Skeletal muscle tissue (tissue), 4 donors: ENCODE results near the gene HFE. TPM values are rescaled to one million over a fixed set of nuclear protein-coding genes. Genes with fewer than 3 reads are reported as not detected.

Experiments
- H3K27ac ChIP-seq: one replicate; pipeline ENCODE4 v1.7.0; 2013; ENCODE audit warnings: mild to moderate bottlenecking, low read depth, low read length, inconsistent platforms
- H3K27me3 ChIP-seq, 3 donors: one replicate each; pipeline ENCODE4 v1.7.0; 2013; ENCODE audit warnings: low read length in 3 of 3; ENCODE audit not compliant: control insufficient read depth in 3 of 3, insufficient read depth in 3 of 3
- H3K36me3 ChIP-seq, 3 donors: one replicate each; pipeline ENCODE4 v1.7.0; 2013; ENCODE audit warnings: low read length in 3 of 3; ENCODE audit not compliant: control insufficient read depth in 3 of 3, insufficient read depth in 3 of 3
- H3K4me1 ChIP-seq, 3 donors: one replicate each; pipeline ENCODE4 v1.7.0; 2013; ENCODE audit warnings: low read length in 3 of 3, mild to moderate bottlenecking in 3 of 3; ENCODE audit not compliant: control insufficient read depth in 3 of 3, insufficient read depth in 3 of 3
- H3K4me3 ChIP-seq, 3 donors: one replicate each; pipeline ENCODE4 v1.7.0; 2013; ENCODE audit warnings: low read length in 3 of 3
- H3K9ac ChIP-seq, 3 donors: one replicate each; pipeline ENCODE4 v1.7.0; 2013; ENCODE audit warnings: low read length in 3 of 3, mild to moderate bottlenecking in 3 of 3, moderate library complexity in 2 of 3, low read depth in 1 of 3
- H3K9me3 ChIP-seq, 3 donors: one replicate each; pipeline ENCODE4 v1.7.0; 2013; ENCODE audit warnings: low read length in 3 of 3; ENCODE audit not compliant: control insufficient read depth in 3 of 3
- total RNA-seq: library from RNA; depleted of rRNA; stranded (reverse); fragments of >200 nt; gene quantifications from one replicate; pipeline ENCODE4 v1.2.3, GENCODE V29; 2014
- donor health status: Osteomylitis.

The HFE gene
- total RNA-seq, 1 donor from 2014 or later: 4.7 TPM

GRCh38 chr6:26129656-26130055 lies 42.4 kb downstream of the HFE start:
- peaks cover 2 to 21% (median 20%) of the 10 kb centered on the region in 3 donors for H3K36me3 ChIP-seq
- H3K4me3 ChIP-seq: no peak overlapping the region
- H3K9ac ChIP-seq: no peak overlapping the region
- H3K27ac ChIP-seq: no peak overlapping the region
- H3K9me3 ChIP-seq: no peaks in the 10 kb centered on the region
- no peaks in the 10 kb centered on the region for H3K27me3 ChIP-seq
- peaks cover 7 to 31% (median 10%) of the 10 kb centered on the region in 3 donors for H3K4me1 ChIP-seq

GRCh38 chr6:26130581-26131249 lies 43.5 kb downstream of the HFE start:
- Histone ChIP-seq H3K4me1 (peaks cover 7 to 37% (median 12%) of the 10 kb centered on the region in 3 donors), H3K9me3 (no peaks in the 10 kb centered on the region), H3K4me3 (no peak overlapping the region), H3K27me3 (no peaks in the 10 kb centered on the region), H3K36me3 (peaks cover 2 to 21% (median 20%) of the 10 kb centered on the region in 3 donors), H3K27ac (no peak overlapping the region), H3K9ac (no peak overlapping the region)

- Histone ChIP-seq H3K9ac (no peak overlapping the region), H3K4me1 (peaks cover 3 to 37% (median 12%) of the 10 kb centered on the region in 3 donors), H3K4me3 (no peak overlapping the region), H3K27ac (no peak overlapping the region), H3K9me3 (no peaks in the 10 kb centered on the region), H3K36me3 (peaks cover under 1 to 21% (median 20%) of the 10 kb centered on the region in 3 donors), H3K27me3 (no peaks in the 10 kb centered on the region)
Observed at GRCh38 chr6:26131618-26132017, 44.4 kb downstream of the HFE start.

GRCh38 chr6:26133730-26134129 lies 46.5 kb downstream of the HFE start:
- Histone ChIP-seq H3K9ac (no peak overlapping the region), H3K4me3 (no peak overlapping the region), H3K9me3 (no peaks in the 10 kb centered on the region), H3K4me1 (peaks cover 2 to 27% (median 6%) of the 10 kb centered on the region in 3 donors), H3K27me3 (no peaks in the 10 kb centered on the region), H3K36me3 (peaks cover 0 to 18% (median 18%) of the 10 kb centered on the region in 3 donors), H3K27ac (no peak overlapping the region)

GRCh38 chr6:26136321-26136720 lies 49.1 kb downstream of the HFE start:
- Histone ChIP-seq H3K27me3 (no peaks in the 10 kb centered on the region), H3K9ac (no peak overlapping the region), H3K36me3 (peaks cover 0 to 28% (median 18%) of the 10 kb centered on the region in 3 donors), H3K27ac (no peak overlapping the region), H3K9me3 (no peaks in the 10 kb centered on the region), H3K4me1 (peaks cover 3 to 16% (median 5%) of the 10 kb centered on the region in 3 donors), H3K4me3 (no peak overlapping the region)

- peaks cover 0 to 24% (median 10%) of the 10 kb centered on the region in 3 donors for H3K36me3 ChIP-seq
- no peak overlapping the region for H3K27ac ChIP-seq
- H3K4me1 ChIP-seq: peaks cover 10 to 13% (median 12%) of the 10 kb centered on the region in 3 donors
- H3K9ac ChIP-seq: peak overlapping the region in 1 of 3 donors; percentile 46
- H3K4me3 ChIP-seq: no peak overlapping the region
- H3K9me3 ChIP-seq: no peaks in the 10 kb centered on the region
- no peaks in the 10 kb centered on the region for H3K27me3 ChIP-seq
Observed at GRCh38 chr6:26140254-26140966, 53.2 kb downstream of the HFE start.

- Histone ChIP-seq H3K4me1 (peaks cover 10 to 12% (median 11%) of the 10 kb centered on the region in 3 donors), H3K9me3 (no peaks in the 10 kb centered on the region), H3K4me3 (no peak overlapping the region), H3K27ac (no peak overlapping the region), H3K36me3 (peaks cover 0 to 24% (median 10%) of the 10 kb centered on the region in 3 donors), H3K27me3 (no peaks in the 10 kb centered on the region), H3K9ac (peak overlapping the region in 1 of 3 donors; percentile 46)
Observed at GRCh38 chr6:26140967-26141294, 53.7 kb downstream of the HFE start.

GRCh38 chr6:26141378-26141904 lies 54.2 kb downstream of the HFE start:
- H3K9me3 ChIP-seq: no peaks in the 10 kb centered on the region
- no peaks in the 10 kb centered on the region for H3K27me3 ChIP-seq
- peak overlapping the region in 1 of 3 donors; percentile 15 for H3K4me3 ChIP-seq
- H3K36me3 ChIP-seq: peaks cover 0 to 24% (median 10%) of the 10 kb centered on the region in 3 donors
- no peak overlapping the region for H3K27ac ChIP-seq
- H3K4me1 ChIP-seq: peaks cover 10 to 12% (median 11%) of the 10 kb centered on the region in 3 donors
- peak overlapping the region in 1 of 3 donors; percentile 46 for H3K9ac ChIP-seq

- no peak overlapping the region for H3K4me3 ChIP-seq
- peaks cover 10 to 12% (median 11%) of the 10 kb centered on the region in 3 donors for H3K4me1 ChIP-seq
- no peak overlapping the region for H3K27ac ChIP-seq
- peaks cover 0 to 24% (median 10%) of the 10 kb centered on the region in 3 donors for H3K36me3 ChIP-seq
- H3K9me3 ChIP-seq: no peaks in the 10 kb centered on the region
- no peak overlapping the region for H3K9ac ChIP-seq
- H3K27me3 ChIP-seq: no peaks in the 10 kb centered on the region
Observed at GRCh38 chr6:26142026-26142425, 54.8 kb downstream of the HFE start.
